Germinal center (tissue), 1 donor: ENCODE measurements around the gene CHD5.

Experiments
- DNase-seq: peaks from one replicate; pipeline ENCODE4 v3.0.0; 2012; ENCODE audit warnings: mixed read lengths, low spot score

The CHD5 gene

GRCh38 chr1:6152181-6152580 is 27.9 kb downstream of the CHD5 start:
- no peak for DNase-seq

- DNase-seq: no peak
Observed at GRCh38 chr1:6151291-6151822, 28.8 kb downstream of the CHD5 start.

DNA sequence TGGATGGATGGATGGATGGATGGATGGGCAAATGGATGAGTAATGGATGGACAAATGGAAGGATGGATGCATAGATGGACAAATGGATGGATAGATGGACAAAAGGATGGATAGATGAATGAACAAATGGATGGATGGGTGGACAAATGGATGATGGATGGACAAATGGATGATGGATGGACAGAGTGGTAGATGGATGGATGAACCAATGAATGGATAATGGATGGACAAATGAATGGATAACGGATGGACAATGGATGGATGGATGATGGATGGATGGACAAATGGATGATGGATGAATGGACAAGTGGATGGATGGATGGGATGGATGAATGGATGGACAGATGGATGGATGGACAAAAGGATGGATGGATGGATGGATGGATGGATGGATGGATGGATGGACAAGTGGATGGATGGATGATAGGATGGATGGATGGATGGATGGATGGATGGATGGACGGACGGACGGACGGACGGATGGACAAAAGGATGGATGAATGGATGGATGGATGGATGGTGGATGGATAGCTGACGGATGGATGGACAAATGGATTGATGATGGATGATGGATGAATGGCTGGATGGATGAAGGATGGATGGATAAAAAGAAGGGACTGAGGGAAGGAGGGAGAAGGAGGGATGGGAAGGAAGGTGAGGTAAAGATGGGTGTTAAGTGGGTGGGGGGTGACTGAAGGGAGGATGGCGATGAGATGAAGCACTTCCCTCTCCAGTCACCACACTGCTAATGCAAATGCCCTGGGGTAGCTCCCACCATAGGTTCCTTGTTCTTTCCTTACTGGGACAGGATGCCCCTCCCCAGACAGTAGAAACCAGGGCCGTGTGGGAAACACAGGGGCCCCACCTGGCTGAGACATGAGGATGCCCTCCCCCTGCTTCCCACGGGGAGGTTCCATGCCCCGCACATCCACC is 29.8 kb downstream of the CHD5 start:
- DNase-seq: no peak

- DNase-seq: no peak
Observed at GRCh38 chr1:6149597-6149996, 30.5 kb downstream of the CHD5 start.

- peak; percentile 85 for DNase-seq
Observed at GRCh38 chr1:6148497-6149241, 31.5 kb downstream of the CHD5 start.

DNA sequence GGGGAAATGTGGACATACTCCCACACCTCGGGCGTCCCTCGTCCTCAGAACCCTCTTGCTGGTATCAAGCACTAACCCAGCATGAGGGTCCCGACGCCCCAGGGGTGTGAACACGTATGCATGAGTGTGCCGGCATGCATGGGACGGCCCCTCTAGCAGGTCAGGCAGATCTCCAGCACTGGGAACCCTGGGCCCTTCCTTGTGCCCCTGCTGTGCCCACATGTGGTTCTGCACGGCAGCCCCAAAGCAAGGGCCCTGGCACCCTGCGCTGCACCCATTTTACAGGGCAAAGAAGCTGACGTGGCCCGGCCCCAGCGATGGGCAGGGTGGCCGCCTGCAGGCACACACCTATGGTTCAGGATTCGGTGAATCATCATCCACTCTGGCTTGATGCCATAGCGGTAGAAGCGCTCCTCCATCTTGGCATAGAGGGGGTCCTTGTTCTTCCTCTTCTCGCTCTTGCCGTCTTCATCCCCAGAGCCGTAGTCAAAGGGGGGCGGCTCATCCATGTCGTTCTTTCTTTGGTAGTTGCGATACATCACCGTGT is 34.2 kb downstream of the CHD5 start:
- no peak for DNase-seq

DNA sequence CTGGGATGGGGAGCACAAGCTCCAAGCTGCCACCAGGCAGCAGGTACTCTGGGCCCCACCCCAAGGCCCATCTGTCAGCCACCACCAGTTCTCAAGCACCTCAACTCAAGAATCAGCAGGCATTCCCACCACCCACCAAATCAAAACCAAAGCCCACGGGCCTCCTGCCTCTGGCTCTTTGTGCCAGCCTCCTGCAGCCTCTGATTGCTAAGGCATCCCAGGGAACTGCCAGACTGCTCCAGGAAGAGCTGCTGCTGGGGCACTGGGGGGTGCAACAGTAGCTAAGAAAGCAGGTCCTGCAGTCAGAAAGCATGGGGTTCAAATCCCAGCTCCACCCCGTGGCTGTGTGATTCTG is 34.7 kb downstream of the CHD5 start:
- DNase-seq: no peak

DNA sequence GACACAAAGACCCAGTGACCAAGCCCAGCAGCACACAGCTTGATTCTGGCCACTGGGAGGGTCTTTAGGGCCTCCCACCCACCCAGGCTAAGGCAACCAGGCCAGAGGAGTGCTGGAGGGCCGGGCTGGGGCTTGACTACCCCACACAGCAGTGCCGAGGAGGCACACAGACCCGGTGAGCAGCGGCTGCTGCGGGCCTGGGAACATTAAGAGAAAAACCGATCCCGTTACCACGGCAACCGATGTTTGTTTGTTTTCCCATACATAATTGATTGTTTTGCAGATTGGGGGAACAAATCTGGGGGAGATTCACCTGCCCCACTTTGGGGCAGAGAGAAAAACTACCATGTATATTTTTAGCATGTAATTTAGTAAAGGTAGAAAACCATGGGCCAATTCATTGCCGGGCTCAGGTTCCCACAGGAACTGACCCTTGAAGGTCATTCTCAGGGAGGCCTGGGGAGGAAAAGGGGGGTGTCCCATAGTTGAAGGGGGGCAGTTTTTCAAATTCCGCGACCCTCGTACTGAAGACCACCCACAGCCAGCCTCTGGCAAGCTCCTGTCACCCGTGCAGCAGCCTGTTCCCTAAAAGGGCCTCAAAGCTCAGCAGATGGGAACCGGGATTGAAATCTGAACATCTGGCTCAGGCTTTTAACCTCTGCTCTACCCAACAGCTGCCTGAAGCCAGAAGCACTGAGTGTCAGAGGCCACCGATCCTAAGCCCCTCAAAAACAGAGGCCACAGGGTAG is 35.3 kb downstream of the CHD5 start:
- DNase-seq: no peak

DNA sequence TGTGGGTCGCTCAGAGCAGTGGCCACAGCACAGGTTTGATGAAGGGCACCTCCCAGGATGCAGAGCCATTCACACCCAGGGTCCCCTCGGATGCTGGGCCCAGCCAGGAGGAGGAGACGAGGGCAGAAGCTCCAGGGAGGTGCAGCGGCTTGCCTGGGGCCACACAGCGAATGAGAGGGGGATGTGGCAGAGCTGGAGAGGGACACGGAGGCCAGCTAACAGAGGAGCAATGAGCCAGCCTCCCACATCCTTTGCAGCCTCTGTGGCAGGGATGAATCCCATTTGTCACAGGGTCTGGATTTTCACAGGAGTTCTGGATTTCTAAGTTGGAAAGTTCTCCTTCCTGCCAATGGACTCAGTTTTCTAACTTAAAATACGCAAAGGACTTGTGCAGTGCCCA is 35.9 kb downstream of the CHD5 start:
- DNase-seq: no peak

DNA sequence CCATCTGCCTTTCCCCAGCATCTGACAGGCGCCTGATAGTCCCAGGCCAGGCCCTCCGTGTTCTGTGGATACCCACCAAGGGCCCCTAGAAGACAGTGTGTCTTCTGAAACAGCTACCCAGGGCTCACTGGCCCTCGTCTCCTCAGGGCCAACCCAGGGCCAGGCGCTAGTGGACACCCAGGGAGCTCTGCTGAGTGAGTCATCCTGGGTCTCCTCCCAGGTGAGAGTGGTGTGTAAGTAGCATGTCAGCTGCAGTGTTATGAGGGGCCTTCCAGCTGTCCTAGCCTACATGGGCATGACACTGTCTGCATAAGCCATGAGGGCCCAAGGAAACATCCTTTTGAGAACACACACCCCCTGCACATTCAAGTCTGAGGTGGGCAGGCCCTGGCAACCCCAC is 36.7 kb downstream of the CHD5 start:
- DNase-seq: no peak

DNA sequence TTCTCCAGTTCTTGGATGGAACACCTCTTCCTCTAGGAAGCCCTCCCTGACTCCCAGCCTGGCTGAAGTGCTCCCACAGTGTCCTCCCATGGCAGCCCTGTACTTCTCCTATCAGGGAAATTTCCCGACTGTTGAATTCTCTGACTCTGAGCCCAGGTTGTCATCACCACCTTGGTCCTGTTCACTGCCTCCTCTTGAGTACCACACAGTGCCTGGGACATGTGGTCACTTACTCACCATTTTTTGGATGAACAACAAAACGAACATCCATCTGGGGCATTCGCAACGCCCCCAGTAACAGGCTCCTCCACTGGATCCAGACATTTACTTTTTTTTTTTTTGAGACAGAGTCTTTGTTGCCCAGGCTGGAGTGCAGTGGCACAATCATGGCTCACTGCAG is 37.4 kb downstream of the CHD5 start:
- no peak for DNase-seq

GRCh38 chr1:6142036-6142621 is 38.0 kb downstream of the CHD5 start:
- DNase-seq: no peak

GRCh38 chr1:6141592-6141991 is 38.5 kb downstream of the CHD5 start:
- peak; percentile 41 for DNase-seq

DNA sequence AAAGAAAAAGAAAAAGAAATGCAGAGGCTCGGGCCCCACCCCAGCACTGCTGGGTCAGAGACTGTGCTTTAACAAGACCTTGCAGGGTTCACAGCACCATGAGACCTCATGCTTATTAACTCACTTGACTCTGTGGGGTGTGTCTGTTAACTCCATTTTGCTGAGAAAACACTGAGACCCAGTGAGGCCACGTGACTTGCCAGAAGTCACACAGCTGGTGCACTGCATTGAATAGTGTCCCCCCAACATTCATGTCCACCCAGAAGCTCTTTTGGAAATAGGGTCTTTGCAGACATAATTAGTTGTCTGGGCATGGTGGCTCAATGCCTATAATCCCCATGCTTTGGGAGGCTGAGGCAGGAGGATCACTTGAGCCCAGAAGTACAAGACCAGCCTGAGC is 39.7 kb downstream of the CHD5 start:
- no peak for DNase-seq

DNA sequence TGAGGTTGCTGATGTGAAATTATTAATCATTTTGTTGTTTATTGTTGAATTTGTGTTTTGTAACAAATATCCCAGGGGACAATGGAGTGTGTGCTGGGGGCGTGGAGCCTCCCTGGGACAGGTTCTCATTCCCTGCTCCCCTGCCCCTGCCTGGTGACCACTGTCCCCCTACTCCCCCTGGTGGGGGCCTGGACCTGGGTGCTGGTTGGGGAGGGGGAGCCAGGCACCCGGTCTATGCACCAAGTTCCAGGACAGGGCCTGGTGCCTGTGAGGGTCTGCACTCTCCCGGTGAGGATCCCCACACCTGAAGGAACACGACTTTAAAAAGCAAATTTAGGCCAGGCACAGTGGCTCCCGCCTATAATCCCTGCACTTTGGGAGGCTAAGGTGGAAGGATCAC is 42.4 kb downstream of the CHD5 start:
- DNase-seq: no peak

- no peak for DNase-seq
Observed at GRCh38 chr1:6136516-6137220, 43.5 kb downstream of the CHD5 start.

DNA sequence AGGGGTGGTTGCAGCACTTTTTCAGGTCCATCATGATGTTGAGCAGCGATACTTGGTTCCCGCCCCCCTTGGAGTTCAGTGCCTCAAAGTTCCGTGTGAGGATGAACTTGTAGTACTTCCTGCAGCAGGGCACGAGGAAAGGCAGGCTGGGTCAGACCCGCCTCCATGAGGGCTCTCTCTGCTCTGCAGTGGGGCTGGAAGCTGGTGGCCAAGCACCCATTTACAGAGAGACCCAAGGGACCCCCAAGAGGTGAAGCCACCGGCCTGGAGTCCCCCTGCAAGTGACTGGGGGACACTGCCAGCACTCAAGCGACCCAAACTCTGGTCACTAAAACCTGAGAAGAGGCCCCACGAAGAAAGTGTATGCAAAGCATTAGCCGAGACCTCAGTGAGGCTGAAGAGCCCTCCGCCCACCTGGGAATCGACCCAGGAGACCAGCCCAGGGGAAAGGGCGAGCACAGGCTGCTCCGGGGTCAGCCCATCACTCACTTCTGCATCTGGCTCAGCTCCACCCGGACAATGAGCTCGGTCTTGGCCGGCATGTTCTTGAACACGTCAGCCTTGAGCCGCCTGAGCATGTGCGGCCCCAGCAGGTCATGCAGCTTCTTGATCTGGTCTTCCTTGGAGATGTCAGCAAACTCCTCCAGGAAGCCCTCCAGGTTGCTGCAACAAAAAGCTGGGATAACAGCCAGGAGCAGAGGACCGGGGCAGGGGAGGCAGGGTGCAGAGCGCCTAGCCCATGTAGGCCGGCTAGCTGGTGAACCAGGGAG is 45.2 kb downstream of the CHD5 start:
- no peak for DNase-seq

DNA sequence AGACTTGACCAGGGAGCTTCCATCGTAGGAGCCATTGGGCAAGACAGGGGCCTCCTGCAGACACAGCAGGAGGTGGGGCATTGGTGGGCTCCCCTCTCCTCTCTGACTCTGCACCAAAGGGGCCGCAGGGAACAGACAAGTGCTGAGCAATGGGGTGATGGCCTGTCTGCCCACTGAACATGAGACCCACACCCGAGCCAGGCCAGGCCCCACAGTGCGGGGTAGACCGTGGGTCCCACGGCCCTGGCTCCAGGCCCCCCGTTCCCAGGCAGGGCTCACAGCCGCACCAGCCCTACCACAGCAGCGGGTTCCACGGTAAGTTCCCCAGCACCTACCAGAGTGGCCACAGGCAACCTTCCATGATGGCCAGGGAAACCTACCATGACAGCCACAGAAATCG is 45.9 kb downstream of the CHD5 start:
- DNase-seq: no peak

DNA sequence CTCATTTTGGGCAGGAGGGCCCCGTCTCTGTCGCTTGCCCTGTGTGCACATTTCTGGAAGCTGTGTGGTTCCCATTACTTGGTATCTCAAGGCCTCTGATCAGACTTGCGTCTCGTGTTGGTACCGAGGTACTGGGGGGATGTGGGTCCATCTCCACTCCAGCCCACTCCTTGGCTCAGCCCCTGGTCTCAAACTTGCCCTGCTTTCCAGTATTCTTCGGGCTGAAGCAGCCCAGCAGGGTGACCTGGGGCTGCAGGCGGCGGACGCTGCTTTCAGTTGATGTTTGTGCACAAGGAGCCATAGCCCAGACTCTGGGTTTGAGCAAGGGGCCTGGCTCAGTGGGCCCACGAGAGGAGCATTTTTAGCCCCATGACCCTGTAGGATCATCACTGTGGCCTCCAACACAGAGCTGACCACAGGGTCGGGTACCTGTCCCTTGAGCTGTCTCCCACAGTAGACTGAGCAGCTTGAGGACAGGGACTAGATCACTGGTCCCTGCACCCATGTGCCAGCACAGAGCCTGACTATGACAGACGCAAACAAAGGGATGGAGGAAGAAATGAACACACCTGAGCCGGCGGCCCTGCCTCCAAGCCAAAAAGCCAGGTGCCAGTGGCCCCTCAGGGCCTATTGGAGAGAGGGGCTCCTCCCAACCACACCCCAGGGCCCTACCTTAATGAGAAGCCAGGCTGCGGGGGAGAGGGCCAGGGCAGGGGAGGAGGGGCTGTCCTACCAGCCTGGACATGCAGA is 46.8 kb downstream of the CHD5 start:
- DNase-seq: no peak

- DNase-seq: no peak
Observed at GRCh38 chr1:6131561-6131960, 48.6 kb downstream of the CHD5 start.
